Ishikawa (cell line): Measurements from ENCODE around the gene CDK9.

Source experiments
- CEBPB ChIP-seq: IDR thresholded peaks from 2 replicates; pipeline ENCODE4 v1.6.1; 2012
- CREB1 ChIP-seq: IDR thresholded peaks from 2 replicates; pipeline ENCODE4 v1.6.1; 2012; ENCODE audit warnings: low read depth
- EGR1 ChIP-seq: IDR thresholded peaks from 2 replicates; pipeline ENCODE4 v1.6.1; 2012
- EP300 ChIP-seq: IDR thresholded peaks from 2 replicates; pipeline ENCODE4 v1.6.1; 2012; ENCODE audit warnings: borderline replicate concordance
- FOXM1 ChIP-seq: IDR thresholded peaks from 2 replicates; pipeline ENCODE4 v1.6.1; 2012; ENCODE audit warnings: low read depth, borderline replicate concordance
- MAX ChIP-seq: IDR thresholded peaks from 2 replicates; pipeline ENCODE4 v1.6.1; 2012
- NFIC ChIP-seq: IDR thresholded peaks from 2 replicates; pipeline ENCODE4 v1.6.1; 2012
- RAD21 ChIP-seq: IDR thresholded peaks from 2 replicates; pipeline ENCODE4 v1.6.1; 2012; ENCODE audit warnings: low read depth
- REST ChIP-seq: IDR thresholded peaks from 2 replicates; pipeline ENCODE4 v1.6.1; 2012; ENCODE audit warnings: low read depth, mild to moderate bottlenecking
- TAF1 ChIP-seq: IDR thresholded peaks from 2 replicates; pipeline ENCODE4 v1.6.1; 2012; ENCODE audit warnings: low read depth, mild to moderate bottlenecking
- TCF12 ChIP-seq: IDR thresholded peaks from 2 replicates; pipeline ENCODE4 v1.6.1; 2012; ENCODE audit warnings: low read depth
- TEAD4 ChIP-seq: IDR thresholded peaks from 2 replicates; pipeline ENCODE4 v1.6.1; 2012
- USF1 ChIP-seq: IDR thresholded peaks from 2 replicates; pipeline ENCODE4 v1.6.1; 2012
- YY1 ChIP-seq: IDR thresholded peaks from 2 replicates; pipeline ENCODE4 v1.6.1; 2012; ENCODE audit warnings: low read depth
- ZBTB7A ChIP-seq: IDR thresholded peaks from 2 replicates; pipeline ENCODE4 v1.6.1; 2012; ENCODE audit warnings: low read depth

Gene CDK9

GRCh38 chr9:127741831-127742434 is 43.9 kb upstream of the CDK9 start:
- TF ChIP-seq MAX: 0 out of 2 replicates have a peak, but pooled peaks have one; percentile 3
- no peak for TF ChIP-seq EGR1

GRCh38 chr9:127742435-127743088 is 43.3 kb upstream of the CDK9 start:
- no peak for TF ChIP-seq TEAD4
- no peak for TF ChIP-seq TAF1
- no peak for TF ChIP-seq FOXM1
- TF ChIP-seq EGR1: no peak
- TF ChIP-seq TCF12: no peak
- no peak for TF ChIP-seq CEBPB
- TF ChIP-seq NFIC: no peak
- TF ChIP-seq REST: no peak
- no peak for TF ChIP-seq EP300
- no peak for TF ChIP-seq RAD21
- TF ChIP-seq MAX: no peak
- no peak for TF ChIP-seq CREB1
- no peak for TF ChIP-seq USF1
- no peak for TF ChIP-seq YY1
- no peak for TF ChIP-seq ZBTB7A

- TF ChIP-seq TEAD4: no peak
- no peak for TF ChIP-seq EP300
- no peak for TF ChIP-seq TAF1
- TF ChIP-seq YY1: no peak
- TF ChIP-seq CEBPB: no peak
- TF ChIP-seq REST: no peak
- no peak for TF ChIP-seq FOXM1
These were observed 41.3 kb upstream of the CDK9 start for GRCh38 chr9:127744398-127745110.

GRCh38 chr9:127746959-127747569 is 38.8 kb upstream of the CDK9 start:
- TF ChIP-seq REST: no peak
- TF ChIP-seq TAF1: no peak
- no peak for TF ChIP-seq NFIC
- TF ChIP-seq EGR1: no peak
- TF ChIP-seq YY1: no peak
- no peak for TF ChIP-seq ZBTB7A
- no peak for TF ChIP-seq CEBPB
- TF ChIP-seq FOXM1: no peak
- TF ChIP-seq CREB1: no peak
- no peak for TF ChIP-seq MAX
- no peak for TF ChIP-seq EP300
- TF ChIP-seq USF1: no peak
- no peak for TF ChIP-seq TEAD4
- no peak for TF ChIP-seq RAD21
- no peak for TF ChIP-seq TCF12
